Parathyroid adenoma (tissue), 2 donors: ENCODE results near the gene KCNH2.

Experiments
- H2AFZ ChIP-seq: fragments of 300-600 bp; sonication (generic); one replicate; pipeline ENCODE4 v1.7.0; 2017; ENCODE audit warnings: antibody characterized with exemption, mild to moderate bottlenecking
- H3K27ac ChIP-seq: fragments of 300-600 bp; sonication (generic); one replicate; pipeline ENCODE4 v1.7.0; 2017
- H3K27me3 ChIP-seq: fragments of 300-600 bp; sonication (generic); one replicate; pipeline ENCODE4 v1.7.0; 2017; ENCODE audit warnings: low read length; ENCODE audit not compliant: control insufficient read depth, insufficient read depth
- H3K36me3 ChIP-seq: fragments of 300-600 bp; sonication (generic); one replicate; pipeline ENCODE4 v1.7.0; 2017; ENCODE audit warnings: low read length; ENCODE audit not compliant: control insufficient read depth, insufficient read depth
- H3K4me1 ChIP-seq: fragments of 300-600 bp; sonication (generic); one replicate; pipeline ENCODE4 v1.7.0; 2017; ENCODE audit warnings: control low read depth
- H3K4me2 ChIP-seq: fragments of 300-600 bp; sonication (generic); one replicate; pipeline ENCODE4 v1.7.0; 2017; ENCODE audit warnings: low read length
- H3K4me3 ChIP-seq: fragments of 300-600 bp; sonication (generic); one replicate; pipeline ENCODE4 v1.7.0; 2017; ENCODE audit warnings: low read depth, low read length
- H3K79me2 ChIP-seq: fragments of 300-600 bp; sonication (generic); one replicate; pipeline ENCODE4 v1.7.0; 2017; ENCODE audit warnings: control low read depth
- H3K9ac ChIP-seq: fragments of 300-600 bp; sonication (generic); one replicate; pipeline ENCODE4 v1.7.0; 2017; ENCODE audit warnings: mild to moderate bottlenecking
- H3K9me3 ChIP-seq: fragments of 300-600 bp; sonication (generic); one replicate; pipeline ENCODE4 v1.7.0; 2017; ENCODE audit warnings: low read length; ENCODE audit not compliant: control insufficient read depth
- TF ChIP-seq, protein P1 (sequence below): fragments of 300-600 bp; sonication (generic); IDR thresholded peaks from one replicate; pipeline ENCODE4 v1.7.0; 2017; ENCODE audit warnings: antibody characterized with exemption, mild to moderate bottlenecking
- donor health status: primary hyperparathyroidism.

Gene KCNH2

DNA sequence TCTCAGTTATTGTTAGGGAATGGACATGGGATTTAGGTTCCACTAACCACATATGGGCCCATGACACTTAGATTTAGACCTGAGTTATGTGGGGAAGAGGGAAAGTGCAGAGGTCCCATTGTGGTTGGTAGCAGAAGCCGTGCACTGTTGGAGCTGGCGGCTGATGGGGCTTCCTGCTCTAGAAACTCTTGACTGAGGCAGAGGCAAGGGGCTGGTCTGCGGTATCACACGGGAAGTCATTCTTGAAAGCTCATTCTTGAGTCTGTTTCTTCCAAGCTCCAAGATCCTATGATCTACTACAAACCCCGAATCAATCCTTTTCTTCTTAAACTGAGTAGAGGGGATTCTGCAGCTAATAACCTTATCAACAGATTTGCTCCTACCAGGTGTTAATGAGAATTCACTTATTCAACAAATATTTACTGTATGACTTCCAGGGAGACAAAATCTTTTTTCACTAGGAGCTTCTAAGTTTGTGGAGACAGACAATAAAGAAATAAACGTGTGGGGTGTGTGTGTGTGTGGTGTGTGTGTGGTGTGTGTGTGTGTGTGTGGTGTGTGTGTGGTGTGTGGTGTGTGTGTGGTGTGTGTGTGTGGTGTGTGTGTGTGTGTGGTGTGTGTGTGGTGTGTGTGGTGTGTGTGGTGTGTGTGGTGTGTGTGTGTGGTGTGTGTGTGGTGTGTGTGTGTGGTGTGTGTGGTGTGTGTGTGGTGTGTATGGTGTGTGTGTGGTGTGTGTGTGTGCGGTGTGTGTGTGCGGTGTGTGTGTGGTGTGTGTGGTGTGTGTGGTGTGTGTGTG, 68.7 kb downstream of the KCNH2 start:
- Histone ChIP-seq H3K9me3 (no peaks in the 10 kb centered on the region), H3K4me3 (no peak overlapping the region), H3K36me3 (no peaks in the 10 kb centered on the region), H3K4me2 (no peak overlapping the region), H3K27me3 (no peaks in the 10 kb centered on the region), H3K4me1 (no peaks in the 10 kb centered on the region), H3K79me2 (no peaks in the 10 kb centered on the region), H3K9ac (no peak overlapping the region), H3K27ac (no peak overlapping the region), H2AFZ (no peak overlapping the region)
- TF ChIP-seq, protein P1, sequence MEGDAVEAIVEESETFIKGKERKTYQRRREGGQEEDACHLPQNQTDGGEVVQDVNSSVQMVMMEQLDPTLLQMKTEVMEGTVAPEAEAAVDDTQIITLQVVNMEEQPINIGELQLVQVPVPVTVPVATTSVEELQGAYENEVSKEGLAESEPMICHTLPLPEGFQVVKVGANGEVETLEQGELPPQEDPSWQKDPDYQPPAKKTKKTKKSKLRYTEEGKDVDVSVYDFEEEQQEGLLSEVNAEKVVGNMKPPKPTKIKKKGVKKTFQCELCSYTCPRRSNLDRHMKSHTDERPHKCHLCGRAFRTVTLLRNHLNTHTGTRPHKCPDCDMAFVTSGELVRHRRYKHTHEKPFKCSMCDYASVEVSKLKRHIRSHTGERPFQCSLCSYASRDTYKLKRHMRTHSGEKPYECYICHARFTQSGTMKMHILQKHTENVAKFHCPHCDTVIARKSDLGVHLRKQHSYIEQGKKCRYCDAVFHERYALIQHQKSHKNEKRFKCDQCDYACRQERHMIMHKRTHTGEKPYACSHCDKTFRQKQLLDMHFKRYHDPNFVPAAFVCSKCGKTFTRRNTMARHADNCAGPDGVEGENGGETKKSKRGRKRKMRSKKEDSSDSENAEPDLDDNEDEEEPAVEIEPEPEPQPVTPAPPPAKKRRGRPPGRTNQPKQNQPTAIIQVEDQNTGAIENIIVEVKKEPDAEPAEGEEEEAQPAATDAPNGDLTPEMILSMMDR = no peak

DNA sequence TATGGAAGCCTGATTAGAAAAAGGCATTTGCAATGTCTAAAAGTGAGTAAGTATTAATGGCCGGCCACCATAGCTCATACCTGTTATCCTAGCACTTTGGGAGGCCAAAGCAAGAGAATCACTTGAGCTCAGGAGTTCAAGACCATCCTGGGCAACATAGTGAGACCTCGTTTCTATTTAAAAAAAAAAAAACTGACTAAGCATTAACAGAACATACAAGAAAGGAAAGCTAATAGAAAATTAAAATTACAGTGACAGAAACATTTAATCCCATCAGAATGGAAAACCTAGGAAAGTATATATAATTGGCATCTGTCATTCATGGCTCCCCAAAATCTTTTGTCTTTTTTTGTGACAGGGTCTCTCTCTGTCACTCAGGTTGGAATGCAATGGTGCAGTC, 69.9 kb downstream of the KCNH2 start:
- TF ChIP-seq, protein P1 = no peak
- no peaks in the 10 kb centered on the region for H3K4me1 ChIP-seq

DNA sequence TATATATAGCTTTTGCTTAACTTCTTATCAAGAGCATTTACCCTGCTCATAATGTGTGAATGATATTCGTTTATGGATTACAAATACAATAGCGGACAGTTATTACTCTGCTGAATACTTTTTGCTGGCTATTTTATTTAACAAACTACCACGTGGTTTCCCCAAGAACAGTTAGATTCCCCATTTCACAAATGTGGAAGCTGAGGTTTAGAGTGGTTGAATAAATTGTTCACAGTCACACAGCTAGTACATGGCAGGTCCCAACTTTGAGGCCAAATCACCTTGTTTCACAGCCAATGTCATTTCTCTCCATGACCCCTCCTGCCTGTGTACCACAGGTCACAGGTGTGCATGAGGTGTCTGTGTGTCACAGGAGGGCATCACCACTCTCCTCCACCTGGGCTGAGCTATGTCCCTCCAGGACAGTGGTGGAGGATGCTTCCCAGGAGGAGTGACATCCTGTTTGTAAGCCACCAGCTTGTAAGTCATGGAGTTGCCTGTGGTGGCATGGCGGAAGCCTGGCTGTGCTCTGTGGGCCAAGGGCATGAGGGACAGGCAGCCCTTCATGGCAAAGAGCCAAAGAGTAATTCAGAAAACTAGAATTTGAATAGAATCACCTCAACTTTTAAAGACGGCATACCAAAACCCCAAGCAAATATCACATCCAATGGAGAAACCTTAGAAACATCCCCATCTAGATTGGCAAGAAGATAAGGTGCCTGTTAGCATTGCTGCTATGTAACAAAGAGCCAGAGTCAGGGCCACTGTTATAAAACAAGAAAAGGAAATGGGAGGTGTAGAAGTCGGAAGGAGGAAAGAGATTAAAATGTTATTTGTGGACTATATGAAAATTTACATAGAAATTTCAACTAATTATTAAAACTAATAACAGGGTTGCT, 73.9 kb downstream of the KCNH2 start:
- Histone ChIP-seq H3K4me1 (no peaks in the 10 kb centered on the region), H3K9me3 (no peaks in the 10 kb centered on the region), H3K4me3 (no peak overlapping the region), H3K79me2 (no peaks in the 10 kb centered on the region), H3K9ac (no peak overlapping the region), H3K27me3 (no peaks in the 10 kb centered on the region), H2AFZ (no peak overlapping the region), H3K36me3 (no peaks in the 10 kb centered on the region), H3K4me2 (no peak overlapping the region), H3K27ac (no peak overlapping the region)
- TF ChIP-seq, protein P1 = no peak

More for the DNA sequence above, 69.9 kb downstream of the KCNH2 start:
- H3K4me3 ChIP-seq = no peak overlapping the region
- H3K79me2 ChIP-seq = no peaks in the 10 kb centered on the region
- no peak overlapping the region for H3K27ac ChIP-seq
- no peaks in the 10 kb centered on the region for H3K9me3 ChIP-seq
- no peaks in the 10 kb centered on the region for H3K36me3 ChIP-seq
- H3K9ac ChIP-seq = no peak overlapping the region
- no peaks in the 10 kb centered on the region for H3K27me3 ChIP-seq
- no peak overlapping the region for H3K4me2 ChIP-seq
- H2AFZ ChIP-seq = no peak overlapping the region

DNA sequence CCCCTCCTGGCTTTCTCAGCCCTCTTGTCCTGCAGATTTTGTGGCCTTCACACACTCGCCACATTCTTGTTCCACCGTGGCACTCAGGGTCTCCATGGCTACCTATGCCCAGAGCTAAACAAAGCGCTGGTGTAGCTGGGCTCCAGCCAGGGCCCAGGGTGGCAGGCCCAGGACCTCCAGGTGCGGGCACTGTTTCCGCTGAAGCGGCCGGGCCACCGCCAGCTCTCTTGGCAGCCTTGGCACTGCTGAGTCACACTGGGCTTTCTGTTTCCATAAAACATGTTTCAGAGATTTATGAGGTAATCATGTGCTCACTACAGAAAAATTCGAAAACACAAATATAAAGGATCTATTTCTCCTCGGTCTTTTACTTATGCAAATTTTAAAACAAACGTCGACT, 74.5 kb downstream of the KCNH2 start:
- no peak overlapping the region for H2AFZ ChIP-seq
- no peaks in the 10 kb centered on the region for H3K4me1 ChIP-seq
- H3K9me3 ChIP-seq = no peaks in the 10 kb centered on the region
- H3K79me2 ChIP-seq = no peaks in the 10 kb centered on the region
- H3K27ac ChIP-seq = no peak overlapping the region
- H3K9ac ChIP-seq = no peak overlapping the region
- no peak overlapping the region for H3K4me3 ChIP-seq
- no peaks in the 10 kb centered on the region for H3K36me3 ChIP-seq
- TF ChIP-seq, protein P1 = no peak
- no peaks in the 10 kb centered on the region for H3K27me3 ChIP-seq
- no peak overlapping the region for H3K4me2 ChIP-seq
